ENCODE measurements around the gene SLC4A3.

GRCh38 chr2:219661955-219662395 is 34.5 kb downstream of the SLC4A3 start:
- no peak for TF ChIP-seq CTCF (IDR thresholded peaks at IDR 0.05; ENCODE audit: low read length)
- TF ChIP-seq EZH2 (IDR thresholded peaks at IDR 0.05; ENCODE audit: borderline replicate concordance, low read length), result no peak

Data from OCI-LY1 (cell line).